SW 1271 (cell line): ENCODE data around the gene CLEC4M.

Experiments
- DNase-seq, 2 experiments: peaks; one replicate each; lab custom pipeline; 2025; lab: John Stamatoyannopoulos, UW

Gene CLEC4M, protein sequence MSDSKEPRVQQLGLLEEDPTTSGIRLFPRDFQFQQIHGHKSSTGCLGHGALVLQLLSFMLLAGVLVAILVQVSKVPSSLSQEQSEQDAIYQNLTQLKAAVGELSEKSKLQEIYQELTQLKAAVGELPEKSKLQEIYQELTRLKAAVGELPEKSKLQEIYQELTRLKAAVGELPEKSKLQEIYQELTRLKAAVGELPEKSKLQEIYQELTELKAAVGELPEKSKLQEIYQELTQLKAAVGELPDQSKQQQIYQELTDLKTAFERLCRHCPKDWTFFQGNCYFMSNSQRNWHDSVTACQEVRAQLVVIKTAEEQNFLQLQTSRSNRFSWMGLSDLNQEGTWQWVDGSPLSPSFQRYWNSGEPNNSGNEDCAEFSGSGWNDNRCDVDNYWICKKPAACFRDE

DNA sequence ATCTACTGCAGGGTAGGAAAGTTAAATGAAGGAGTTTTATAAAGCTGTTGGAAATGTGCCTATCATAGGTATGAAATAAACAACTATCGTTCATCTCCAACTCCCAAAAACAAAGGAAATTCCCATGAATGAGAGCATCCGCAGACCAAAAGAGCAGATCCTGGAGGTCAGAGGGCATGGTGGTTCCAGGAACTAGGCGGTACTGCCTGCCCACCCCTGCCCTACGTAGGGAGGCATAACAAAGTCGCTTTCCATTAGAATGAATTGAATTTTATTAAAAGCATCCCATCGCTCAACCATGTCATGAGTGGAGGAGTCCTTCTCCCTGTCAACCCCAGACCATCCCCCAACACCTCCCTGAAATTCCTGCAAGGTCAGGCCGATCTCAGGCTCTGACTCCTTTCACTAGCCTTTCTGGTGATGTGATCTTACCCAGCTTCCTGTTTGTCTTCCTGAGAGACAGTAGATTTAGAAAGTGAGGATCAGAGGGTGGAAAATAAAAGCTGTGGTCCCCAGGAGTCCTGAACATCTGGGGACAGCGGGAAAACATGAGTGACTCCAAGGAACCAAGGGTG lies at the start of gene CLEC4M:
Gene CLEC4M (plus strand): TSS at position 525 of the 575 bp plus-strand sequence. CDS start 24 bp downstream, at position 549.
- no peak for DNase-seq

DNA sequence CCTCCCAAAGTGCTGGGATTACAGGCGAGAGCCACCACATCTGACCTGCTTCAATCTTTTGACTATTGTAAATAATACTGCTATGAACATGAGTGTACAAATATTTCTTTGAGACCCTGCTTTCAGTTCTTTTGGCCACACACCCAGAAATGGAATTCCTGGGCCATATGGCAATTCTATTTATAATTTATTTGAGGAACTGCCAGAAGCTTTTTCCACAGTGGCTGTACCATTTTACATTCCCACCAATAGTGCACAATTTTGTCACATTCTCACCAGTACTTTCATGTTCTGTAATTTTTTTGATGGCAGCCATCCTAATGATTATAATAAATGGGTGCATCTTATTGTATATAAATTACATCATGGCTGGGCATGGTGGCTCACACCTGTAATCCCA lies 47.4 kb upstream of the CLEC4M start:
- DNase-seq: no peak

DNA sequence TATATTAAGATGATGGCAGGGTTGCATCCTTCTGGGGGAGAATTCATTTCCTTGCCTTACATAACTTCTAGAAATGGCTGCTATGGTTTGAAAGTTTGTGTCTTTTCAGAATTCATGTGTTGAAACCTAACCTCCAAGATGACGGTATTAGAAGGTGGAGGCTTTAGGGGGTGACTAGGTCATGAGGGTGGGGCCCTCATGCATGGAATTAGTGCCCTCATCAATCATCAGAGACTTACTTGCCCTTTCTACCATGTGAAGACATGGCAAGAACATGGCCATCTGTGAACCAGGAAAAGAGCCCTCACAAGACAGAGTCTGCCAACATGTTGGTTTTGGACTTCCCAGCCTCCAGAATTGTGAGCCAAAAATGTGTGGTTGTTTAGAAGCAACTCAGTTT lies 46.3 kb upstream of the CLEC4M start:
- no peak for DNase-seq

DNA sequence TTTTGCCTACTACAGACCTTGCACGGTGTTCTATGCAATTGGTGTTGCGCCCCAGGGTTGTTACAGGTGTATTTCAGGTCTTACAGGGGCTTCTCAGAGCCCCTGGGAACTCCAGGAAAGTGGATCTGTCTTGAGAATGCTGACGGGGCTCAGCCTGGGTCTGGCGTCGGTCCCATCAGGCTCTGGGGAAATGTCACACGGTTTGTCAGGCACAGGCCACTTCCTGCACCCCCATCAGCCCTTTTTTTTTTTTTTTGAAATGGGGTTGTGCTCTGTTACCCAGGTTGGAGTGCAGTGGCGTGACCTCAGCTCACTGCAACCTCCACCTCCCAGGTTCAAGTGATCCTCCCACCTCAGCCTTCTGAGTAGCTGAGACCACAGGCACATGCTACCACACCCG lies 44.4 kb upstream of the CLEC4M start:
- no peak for DNase-seq

DNA sequence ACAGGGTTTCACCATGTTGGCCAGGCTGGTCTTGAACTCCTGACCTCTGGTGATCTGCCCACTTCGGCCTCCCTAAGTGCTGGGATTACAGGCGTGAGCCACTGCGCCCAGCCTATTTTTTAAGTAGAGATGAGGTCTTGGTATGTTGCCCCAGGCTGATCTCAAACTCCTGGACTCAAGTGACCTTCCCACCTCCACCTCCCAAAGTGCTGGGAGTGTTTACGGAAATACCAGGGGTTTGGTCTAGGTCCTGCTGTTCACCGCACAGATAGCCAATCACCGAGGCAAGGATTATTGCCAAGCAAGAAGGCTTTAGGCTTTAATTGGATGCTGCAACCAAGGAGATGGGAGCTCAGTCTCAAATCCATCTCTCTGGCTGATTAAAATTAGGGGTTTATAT lies 42.7 kb upstream of the CLEC4M start:
- DNase-seq: no peak

DNA sequence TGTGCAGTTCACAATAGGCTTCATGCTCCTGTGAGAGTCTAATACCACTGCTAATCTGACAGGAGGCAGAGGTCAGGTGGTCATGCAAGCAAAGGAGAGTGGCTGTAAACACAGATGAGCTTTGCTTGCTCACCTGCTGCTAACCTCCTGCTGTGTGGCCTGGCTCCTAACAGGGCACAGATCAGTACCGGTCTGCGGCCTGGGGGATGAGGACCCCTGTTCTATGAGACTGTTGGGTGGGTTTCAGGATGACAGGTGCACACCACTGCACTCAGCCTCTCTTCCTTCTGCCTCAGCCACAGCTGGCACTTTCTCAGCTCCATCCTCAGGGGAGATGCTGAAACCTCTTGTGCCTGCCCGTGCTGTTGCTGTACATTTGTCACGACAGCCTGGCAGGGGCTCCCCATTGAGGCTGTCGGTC lies 40.8 kb upstream of the CLEC4M start:
- DNase-seq: no peak

DNA sequence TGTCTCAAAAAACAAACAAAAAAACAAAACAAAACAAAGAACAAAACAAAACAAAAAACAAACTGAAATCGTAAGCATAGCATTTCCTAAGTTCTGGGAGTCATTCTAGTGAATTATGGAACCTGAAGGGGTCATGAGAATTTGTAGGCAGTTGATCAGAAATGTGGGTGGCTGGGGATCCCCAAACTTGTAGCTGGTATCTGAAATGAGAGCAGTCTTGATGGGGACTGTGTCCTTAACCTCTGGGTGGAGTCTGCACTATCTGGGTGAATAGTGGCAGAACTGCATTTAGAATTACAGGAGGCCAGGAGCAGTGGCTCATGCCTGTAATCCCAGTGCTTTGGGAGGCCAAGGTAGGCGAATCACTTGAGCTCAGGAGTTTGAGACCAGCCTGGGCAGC lies 37.3 kb upstream of the CLEC4M start:
- DNase-seq: no peak

DNA sequence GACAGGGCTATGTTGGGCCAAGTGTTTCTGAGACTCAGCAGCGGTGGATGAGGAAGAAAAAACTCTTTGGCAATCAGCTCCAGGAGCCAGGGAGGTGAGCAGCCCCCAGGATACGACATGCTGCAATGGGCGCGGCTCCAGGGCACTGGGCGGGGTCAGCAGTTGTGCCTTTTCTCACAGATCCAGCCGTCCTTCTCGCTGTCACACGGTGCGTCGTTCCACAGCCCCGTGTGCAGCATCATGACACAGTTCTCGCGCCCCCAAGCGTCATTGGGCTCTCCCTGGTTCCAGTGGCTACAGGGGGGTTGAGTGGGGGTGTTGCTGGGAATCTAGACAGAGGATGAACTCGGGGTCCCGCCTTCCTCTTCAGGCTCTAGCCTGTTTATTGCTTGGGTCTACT lies 33.8 kb upstream of the CLEC4M start:
- no peak for DNase-seq

DNA sequence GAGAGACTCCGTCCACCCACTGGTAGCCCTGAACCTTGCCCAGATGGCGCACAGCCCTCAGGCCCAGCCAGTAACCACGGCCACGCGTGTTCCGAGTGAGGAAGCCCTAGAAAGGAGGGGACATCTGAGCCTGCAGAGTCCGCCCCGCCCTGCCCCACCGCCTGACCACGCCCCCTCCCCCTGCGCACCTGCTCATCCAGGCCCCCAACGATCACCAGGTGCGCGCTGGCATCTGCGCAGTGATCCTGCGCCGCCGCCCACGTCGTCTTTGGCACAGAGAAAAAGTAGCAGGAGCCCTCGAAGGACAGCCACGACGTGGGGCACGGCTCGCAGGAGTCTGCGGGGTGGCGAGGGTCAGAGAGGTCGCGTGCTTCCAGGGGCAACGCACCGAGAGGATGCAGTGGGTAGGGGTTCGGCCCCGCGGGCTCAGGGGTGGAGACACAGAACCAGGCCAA lies 33.2 kb upstream of the CLEC4M start:
- no peak for DNase-seq

DNA sequence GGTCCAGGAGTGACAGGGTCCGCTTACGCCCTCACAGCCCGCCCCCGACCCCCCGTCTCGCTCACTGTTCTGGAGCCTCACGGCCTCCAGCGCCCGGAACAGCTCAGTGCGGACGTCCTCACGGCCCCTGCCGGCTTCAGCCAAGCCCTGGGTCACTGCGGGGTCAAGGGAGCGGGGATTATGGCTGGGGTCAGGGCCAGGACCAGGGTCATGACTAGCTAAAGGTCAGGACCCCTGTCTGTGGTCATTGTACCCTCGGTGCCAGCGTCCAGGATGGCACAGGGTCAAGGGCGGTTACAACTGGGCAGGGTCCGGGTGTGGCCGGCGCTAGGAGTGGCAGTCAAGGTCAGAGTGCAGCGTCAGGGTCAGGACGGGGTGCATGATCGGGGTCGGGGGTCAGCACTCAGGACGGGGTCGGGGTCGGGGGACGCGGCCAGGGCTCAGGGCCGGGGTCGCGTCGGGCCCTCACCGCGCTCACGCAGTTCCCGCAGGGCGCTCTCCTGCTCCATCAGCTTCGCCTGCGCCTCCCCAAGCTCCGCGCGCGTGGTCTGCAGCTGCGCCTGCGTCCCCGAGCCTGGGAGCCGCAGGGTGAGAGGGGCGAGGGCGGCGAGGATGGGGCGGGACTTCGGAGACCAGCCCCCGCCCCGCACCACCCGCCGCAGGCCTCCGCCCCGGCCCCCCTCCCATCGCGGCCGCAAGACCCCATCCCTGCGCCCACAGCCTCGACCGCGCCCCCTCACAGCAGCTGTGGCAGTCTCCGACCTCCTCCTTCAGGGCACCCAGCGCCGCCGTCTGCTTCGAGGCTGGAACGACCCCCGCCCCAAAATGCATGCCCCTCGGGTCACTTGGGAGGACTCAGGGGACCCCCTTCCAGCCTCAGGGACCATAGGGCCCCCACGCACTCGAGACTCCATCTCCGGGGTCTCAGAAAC lies 32.5 kb upstream of the CLEC4M start:
- DNase-seq: no peak

DNA sequence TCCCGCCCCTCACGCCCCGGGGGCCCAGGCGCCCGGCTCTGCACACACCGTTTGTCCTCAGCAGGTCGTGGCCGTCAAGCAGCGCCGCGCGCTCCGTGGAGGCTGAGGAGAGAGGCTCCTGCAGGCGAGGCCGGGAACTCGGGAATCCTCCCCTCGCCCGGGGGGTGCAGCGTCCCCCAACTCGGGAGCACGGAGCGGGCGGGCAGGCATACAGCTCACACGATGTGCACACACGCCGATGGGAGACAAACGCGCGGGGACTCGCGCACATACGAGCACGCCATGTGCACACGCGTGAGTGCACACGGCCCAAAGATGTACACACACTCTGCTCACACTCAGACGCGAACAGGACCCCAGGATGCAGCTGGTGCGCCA lies 31.8 kb upstream of the CLEC4M start:
- DNase-seq: no peak

DNA sequence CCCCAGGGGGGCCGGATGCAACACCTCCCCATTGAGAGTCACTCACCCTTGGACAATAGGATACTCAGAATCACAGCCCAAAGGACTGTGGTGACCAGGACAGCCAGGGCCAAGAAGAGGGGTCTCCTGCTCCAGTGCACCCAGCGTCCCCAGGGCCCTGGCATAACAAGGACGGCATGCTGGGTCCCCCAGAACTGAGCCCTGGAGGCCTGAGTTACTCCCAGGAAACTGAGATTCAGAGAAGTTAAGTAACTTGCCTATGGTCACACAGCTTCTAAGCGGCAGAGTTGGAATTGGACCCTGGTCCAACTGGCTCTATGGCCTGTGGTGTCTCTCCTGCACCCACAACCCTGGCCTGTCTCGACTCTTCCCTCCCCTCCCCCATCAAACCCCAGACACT lies 31.4 kb upstream of the CLEC4M start:
- no peak for DNase-seq

DNA sequence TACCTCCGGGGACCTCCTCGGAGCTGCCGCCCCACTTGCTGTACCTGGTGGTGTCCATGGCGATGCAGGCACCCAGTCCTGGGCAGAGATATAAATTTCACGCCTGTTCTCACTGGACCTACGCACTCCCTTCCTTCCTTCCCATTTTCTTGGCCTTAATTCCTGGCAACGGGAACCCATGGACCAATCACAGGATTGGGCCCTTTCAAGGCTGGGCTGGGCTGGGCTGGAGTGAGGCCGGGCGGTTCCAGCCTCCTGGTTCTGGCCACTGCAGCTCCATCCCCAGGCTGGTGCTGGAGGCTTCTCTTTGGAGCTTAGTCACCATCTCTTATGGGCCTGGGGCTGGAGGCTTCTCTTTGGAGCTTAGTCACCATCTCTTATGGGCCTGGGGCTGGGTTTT lies 31.0 kb upstream of the CLEC4M start, which contains the start of gene CLEC4G:
Gene CLEC4G (minus strand): TSS at position 66 of the 400 bp plus-strand sequence. CDS start 8 bp downstream, at position 58.
- DNase-seq: no peak

DNA sequence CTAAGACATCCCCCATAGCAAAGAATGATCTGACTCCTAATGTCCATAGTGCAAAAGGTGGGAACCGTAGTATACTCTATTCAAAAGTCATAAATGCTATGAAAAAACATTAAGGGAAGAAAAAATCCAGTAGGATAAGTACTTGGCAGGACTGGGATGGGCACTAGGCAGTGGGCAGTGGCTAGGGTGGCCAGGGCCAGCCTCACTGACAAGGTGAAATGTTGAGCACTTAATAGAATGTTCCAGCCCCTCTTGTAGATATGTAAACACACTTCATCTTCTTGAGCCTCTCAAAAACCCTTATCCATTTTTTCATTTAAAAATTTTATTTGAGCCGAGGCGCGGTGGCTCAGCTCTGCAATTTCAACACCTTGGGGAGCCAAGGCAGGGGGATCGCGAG lies 29.7 kb upstream of the CLEC4M start:
- DNase-seq: no peak

DNA sequence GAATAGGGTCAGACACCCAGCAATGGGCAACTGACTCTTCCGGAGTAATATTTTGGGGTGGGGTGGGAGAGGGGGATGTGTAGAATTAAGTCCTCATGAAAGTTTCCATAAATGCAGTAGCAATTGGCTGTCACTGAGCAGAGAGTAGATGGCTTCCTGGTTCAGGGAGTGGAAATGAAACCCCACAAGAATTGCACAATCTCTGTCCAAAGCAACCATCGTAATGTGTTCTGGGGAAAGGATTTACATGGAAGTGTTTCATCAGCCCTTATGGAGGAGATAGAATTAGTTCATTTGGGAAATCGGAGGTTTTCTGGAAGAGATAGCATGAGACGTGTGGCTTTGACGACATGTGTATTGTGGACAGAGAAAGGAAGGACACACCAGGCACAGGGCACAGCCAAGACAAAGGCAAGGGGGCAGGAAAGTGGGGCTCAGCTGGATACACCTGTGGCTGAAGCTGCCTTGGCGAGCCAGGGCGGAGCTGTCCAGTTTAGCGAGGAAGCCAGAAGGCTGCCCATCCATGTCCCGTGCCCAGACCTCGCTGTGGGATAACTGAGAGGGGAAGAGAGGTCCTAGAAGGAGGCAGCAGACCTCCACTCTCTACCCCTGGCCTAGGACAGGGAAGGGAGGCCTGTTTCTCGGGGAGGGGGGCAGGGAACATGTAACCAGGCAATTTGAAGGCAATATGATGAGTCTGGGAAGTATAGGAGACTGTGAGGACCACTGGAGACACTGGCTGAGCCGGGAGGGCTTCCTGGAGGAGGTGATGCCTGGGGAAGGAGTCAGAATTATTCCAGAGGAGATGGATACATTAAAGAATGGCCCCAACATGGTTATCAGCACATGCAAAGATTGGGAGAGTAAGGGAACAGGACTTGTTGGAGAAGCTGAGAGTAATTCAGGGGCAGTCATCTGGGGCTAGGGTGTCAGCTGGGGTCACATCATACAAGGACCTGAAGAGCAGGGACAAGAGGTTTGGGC lies 28.5 kb upstream of the CLEC4M start:
- no peak for DNase-seq

DNA sequence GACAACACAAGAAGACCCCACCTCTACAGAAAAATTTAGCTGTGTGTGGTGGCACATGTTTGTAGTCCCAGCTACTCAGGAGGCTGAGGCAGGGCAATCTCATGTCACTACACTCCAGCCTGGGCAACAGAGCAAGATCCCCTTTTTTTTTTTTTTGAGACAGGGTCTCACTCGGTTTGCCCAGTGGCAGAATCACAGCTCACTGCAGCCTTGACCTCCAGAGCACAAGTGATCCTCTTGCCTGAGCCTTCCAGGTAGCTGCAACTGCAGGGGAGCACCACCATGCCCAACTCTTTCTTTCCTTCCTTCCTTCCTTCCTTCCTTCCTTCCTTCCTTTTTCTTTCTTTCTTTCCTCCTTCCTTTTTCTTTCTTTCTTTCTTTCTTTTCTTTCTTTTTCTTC lies 26.9 kb upstream of the CLEC4M start:
- no peak for DNase-seq

DNA sequence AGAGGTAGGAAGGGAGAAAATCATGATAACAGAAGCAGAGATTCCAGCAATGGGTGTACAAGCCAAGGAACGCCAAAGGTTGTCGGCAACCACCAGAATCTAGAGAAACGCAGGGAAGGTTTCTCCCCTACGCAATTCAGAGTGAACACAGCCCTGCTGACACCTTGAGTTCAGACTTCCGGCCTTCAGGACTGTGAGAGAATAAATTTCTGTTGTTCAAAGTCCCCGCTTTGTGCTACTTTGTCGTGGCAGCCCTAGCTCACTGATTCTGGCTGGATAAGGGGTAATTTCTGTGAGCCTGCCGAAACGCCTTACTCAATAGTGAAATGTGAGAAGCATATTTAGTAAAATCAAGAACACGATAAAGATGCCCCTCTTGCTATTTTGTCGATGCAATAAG lies 25.8 kb upstream of the CLEC4M start:
- DNase-seq: no peak

DNA sequence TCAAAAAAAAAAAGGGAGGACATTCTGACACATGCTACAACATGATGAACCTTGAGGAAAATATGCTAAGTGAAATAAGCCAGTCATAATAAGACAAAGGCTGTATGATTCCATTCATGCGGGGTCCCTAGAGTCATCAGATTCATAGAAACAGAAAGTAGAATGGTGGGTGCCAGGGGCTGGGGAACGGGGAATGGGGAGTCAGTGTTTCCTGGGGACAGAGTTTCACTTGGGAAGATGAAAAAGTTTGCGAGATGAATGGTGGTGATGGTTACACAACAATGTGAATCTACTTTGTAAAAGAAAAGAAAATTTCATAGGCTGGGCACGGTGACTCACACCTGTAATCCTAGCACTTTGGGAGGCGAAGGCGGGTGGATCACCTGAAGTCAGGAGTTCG lies 25.0 kb upstream of the CLEC4M start:
- DNase-seq: no peak

DNA sequence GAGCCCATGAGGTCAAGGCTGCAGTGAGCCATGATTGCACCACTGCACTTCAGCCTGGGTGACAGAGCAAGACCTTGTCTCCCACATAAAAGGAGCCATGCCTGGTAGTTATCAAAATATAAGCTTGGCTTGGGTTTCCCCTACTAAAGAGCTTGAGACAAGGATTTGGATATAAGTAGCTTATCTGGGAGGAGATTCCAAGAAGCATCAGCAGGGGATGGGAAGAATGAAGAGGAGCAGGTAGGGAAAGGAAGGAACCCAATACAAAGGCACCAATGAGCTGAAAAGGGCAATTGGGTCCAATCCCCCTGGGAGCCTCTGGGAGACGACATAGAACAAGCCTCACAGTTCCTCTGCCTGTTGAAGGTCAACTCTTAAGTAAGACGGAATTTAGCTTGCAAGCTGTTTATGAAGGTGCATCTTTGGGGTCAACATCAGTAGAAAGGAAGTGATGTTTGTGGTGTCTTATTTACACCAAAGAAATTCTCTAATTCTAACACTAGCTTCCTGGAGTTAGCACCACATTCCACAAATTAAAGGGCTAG lies 23.8 kb upstream of the CLEC4M start:
- DNase-seq: no peak

DNA sequence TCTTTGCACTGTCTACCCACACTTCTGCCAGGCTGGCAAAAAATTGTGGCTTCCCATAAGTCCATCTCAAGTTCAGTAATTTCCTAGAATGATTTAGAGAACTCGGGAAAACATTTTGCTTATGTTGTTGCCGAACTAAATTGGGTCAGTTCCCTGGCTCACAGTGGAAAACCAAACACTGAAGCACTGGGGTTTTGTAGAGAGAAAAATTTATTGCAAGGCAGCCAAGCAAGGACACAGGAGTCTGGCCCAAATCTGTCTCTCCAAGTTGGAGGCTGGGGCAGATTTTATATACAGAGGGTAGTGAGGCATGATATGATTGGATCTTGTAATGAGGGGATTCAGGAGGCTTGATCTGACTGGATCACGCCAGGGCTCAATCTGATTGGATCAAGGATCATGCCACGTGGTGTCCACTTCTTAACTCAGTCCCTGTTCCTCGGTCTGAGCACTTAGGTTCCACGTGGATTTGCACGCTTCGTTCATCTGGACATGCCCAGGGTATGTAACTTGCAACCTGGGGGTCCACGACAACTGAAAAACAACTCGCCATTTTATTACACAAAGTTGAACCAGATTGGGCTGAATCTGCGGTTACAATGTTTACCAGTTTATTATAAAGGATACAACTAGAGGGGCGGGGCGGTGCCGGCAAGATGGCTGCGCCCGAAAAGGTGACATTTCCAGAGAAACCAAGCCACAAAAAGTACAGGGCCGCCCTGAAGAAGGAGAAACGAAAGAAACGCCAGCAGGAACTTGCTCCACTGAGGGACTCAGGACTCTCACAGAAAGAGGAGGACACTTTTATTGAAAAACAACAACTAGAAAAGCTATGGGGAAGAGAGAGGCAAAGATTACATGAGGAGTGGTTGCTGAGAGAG lies 23.0 kb upstream of the CLEC4M start:
- DNase-seq: no peak
